ENCODE data around the gene CFAP141.

Gene CFAP141

DNA sequence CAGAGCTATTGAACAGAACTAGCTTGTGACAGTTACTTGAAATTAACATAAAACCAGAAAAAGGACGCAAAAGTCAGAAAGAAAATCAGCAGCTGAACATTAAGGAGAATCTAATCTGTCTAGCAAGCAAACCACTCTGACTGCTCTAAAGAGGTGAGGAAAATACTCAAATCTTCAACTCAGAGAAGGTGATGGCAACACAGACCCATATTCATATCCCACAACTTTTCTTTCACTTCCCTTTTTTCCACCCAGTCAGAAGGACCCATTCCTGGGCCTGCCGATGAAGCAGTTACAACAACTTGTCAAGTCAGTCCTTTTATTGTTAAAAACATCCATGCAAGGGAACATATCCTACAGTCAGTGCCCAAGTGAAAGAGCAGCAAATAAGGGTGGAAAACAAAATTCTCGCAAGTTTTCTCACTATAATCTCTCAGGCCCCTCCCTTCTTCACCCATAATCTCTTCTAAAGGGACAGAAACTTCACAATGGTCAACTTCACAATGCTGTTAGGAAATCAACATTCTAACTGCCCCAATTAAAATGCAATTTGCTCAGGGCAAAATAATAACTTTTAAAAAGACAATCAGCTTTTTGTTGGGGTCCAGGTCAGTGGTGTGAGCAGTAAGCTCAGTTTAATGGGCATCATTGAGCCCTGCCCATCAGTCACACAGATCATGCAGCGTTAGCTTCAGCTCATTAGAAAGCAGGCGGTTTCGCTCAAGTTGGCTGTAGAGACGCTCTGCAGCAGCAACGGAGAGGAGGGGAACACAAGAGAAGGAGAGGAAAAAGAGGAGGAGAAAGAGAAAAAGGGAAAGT, 47.6 kb downstream of the CFAP141 start:
- H3K36me3 ChIP-seq: peaks cover 55 to 78% (median 63%) of the 10 kb centered on the region in 3 donors
- peak overlapping the region in 1 of 2 donors; percentile 8 for H3K27ac ChIP-seq
- no peaks in the 10 kb centered on the region for H3K27me3 ChIP-seq
- no peaks in the 10 kb centered on the region for H3K9me3 ChIP-seq
- intact Hi-C loops (cut with DNase I; ENCODE audit: low total_unique reads): no loop called here
- TF ChIP-seq, protein P1, sequence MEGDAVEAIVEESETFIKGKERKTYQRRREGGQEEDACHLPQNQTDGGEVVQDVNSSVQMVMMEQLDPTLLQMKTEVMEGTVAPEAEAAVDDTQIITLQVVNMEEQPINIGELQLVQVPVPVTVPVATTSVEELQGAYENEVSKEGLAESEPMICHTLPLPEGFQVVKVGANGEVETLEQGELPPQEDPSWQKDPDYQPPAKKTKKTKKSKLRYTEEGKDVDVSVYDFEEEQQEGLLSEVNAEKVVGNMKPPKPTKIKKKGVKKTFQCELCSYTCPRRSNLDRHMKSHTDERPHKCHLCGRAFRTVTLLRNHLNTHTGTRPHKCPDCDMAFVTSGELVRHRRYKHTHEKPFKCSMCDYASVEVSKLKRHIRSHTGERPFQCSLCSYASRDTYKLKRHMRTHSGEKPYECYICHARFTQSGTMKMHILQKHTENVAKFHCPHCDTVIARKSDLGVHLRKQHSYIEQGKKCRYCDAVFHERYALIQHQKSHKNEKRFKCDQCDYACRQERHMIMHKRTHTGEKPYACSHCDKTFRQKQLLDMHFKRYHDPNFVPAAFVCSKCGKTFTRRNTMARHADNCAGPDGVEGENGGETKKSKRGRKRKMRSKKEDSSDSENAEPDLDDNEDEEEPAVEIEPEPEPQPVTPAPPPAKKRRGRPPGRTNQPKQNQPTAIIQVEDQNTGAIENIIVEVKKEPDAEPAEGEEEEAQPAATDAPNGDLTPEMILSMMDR (IDR thresholded peaks at IDR 0.05): no peak
- DNase-seq: no peak
- no peak overlapping the region for H3K4me3 ChIP-seq
- H3K4me1 ChIP-seq: peaks cover 0 to 31% (median 9%) of the 10 kb centered on the region in 4 donors

DNA sequence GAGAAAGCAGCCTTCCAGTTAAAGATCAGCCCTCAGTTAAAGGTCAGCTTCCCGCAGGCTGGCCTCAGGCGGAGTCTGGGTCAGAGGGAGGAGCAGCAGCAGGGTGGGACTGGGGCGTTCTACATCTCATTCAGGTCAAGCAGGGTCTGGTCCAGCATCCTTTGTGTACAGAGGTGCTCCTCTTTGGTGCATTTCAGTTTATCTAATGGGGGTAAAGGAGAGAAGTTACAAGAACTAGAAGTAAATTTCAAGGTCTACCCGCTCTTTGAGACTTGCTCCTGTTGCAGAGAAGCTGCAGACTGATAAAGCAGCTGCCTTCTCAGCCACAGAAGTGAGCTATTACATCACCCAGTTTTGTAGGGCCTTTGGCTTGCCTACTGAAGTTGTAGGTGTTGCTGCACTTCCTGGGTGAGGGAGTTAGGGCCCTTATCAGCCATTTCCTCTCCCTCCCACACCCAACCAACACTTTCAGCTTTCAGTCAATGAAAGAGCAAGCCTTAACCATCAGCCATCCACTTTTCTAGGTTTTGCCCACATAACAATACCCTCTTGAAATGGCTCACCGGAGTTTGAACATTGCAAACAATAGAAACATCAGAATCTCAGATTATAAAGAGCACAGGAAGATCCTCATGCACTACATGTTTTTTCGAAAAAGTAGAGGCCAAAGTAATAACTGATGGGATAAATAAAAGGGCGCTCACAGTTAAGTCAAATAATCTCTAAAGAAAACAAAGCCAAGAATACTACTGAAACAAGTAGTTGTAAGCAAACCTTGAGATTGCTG, 48.4 kb downstream of the CFAP141 start:
- TF ChIP-seq, protein P1 (IDR thresholded peaks at IDR 0.05): no peak
- intact Hi-C loops (cut with DNase I; ENCODE audit: low total_unique reads): no loop called here
- Histone ChIP-seq H3K4me1 (peaks cover 0 to 31% (median 9%) of the 10 kb centered on the region in 4 donors), H3K27me3 (no peaks in the 10 kb centered on the region), H3K4me3 (no peak overlapping the region), H3K27ac (peak overlapping the region; percentile 7 to 8), H3K36me3 (peaks cover 50 to 73% (median 55%) of the 10 kb centered on the region in 3 donors), H3K9me3 (no peaks in the 10 kb centered on the region)
- no peak for DNase-seq

DNA sequence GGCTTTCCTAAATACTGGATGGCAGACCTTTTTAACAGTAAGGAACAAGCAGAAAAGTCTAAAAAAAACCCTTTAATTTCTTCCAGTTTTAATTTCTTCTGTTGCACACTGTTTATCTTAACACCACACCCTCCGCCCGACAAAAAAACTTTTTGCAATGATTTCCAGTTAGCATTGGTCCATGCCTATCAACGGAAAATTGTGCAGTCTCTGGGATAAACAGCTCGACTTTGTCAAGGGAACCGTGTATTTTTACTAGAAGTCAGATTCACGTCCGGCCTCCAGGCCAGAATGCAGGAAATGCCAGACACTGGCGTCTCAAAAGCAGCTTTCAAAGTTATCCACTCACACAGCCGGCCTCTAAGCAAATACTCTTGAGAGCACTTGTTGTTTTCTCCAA, 50.9 kb downstream of the CFAP141 start:
- peaks cover 0 to 48% (median 11%) of the 10 kb centered on the region in 4 donors for H3K4me1 ChIP-seq
- intact Hi-C loops (cut with DNase I; ENCODE audit: low total_unique reads): no loop called here
- DNase-seq: peak; percentile 52 to 71
- peak overlapping the region; percentile 73 to 78 for H3K27ac ChIP-seq
- no peaks in the 10 kb centered on the region for H3K27me3 ChIP-seq
- TF ChIP-seq, protein P1 (IDR thresholded peaks at IDR 0.05): no peak
- peaks cover 31 to 48% (median 35%) of the 10 kb centered on the region in 3 donors for H3K36me3 ChIP-seq
- H3K4me3 ChIP-seq: no peak overlapping the region
- H3K9me3 ChIP-seq: no peaks in the 10 kb centered on the region

DNA sequence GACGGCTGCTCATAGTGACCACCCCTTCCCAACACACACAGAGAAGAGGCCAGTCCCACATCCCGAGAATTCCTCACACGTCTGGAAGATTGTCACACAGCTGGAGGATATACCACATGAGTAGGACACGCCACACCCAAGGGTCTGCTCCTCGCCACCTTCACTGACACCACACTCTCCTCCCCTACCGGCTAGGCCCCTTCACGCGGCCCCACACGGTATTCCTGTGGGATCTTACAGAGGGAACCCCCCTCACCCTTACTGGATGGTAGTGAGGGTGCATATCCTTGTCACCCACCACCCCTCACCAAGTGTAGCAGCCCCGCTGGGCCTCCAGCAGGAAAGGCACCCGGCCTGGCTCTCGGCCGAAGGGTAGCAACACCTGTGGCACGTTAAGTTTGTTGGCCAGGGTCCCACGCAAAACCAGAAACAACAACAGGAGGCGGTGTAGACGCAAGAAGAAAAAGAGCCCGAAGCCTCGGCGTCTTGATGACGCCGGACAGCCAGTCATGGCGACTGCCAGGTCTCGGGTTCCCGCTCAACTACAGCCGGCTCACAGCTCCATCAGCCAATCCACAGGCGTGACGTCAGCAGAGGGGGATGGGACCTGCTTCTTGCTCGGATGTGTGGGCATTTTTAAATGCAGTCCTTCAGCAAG, 51.5 kb downstream of the CFAP141 start, which contains the start of gene NUP210L:
TSS of gene NUP210L (minus strand) at position 540 of the 658 bp plus-strand sequence.
- DNase-seq: peak; percentile 71 to 84
- TF ChIP-seq, protein P1 (IDR thresholded peaks at IDR 0.05): no peak
- Histone ChIP-seq H3K4me3 (no peak within 1 kb of the TSS), H3K27me3 (no peaks in the 10 kb centered on the region), H3K36me3 (peaks cover 26 to 42% (median 29%) of the 10 kb centered on the region in 3 donors), H3K9me3 (no peaks in the 10 kb centered on the region), H3K4me1 (peaks cover 0 to 48% (median 11%) of the 10 kb centered on the region in 4 donors), H3K27ac (peak within 1 kb of the TSS; percentile 73 to 78)
- intact Hi-C loops (cut with DNase I; ENCODE audit: low total_unique reads): no loop called here

DNA sequence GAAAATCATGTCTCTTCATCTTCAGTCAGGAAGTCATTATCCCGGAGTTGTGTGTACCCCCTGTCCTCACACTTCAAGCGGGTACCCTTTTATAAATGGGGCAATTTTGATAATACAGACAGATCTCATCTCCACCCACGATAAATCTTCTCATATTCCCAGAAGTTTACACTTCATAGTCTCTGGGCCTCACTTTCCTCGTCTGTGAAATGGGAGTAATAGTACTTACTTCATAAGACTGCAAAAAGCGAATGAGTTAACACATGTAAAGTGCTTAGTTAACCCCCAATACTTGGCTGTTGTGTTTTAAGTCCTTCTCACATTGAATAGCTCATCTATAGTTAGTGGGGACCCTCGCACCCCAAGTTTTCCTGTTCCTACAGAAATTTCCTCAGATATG, 52.1 kb downstream of the CFAP141 start:
- H3K4me3 ChIP-seq: no peak overlapping the region
- DNase-seq: no peak
- H3K27ac ChIP-seq: peak overlapping the region; percentile 73 to 78
- H3K9me3 ChIP-seq: no peaks in the 10 kb centered on the region
- peaks cover 0 to 47% (median 11%) of the 10 kb centered on the region in 4 donors for H3K4me1 ChIP-seq
- intact Hi-C loops (cut with DNase I; ENCODE audit: low total_unique reads): no loop called here
- peaks cover 20 to 36% (median 23%) of the 10 kb centered on the region in 3 donors for H3K36me3 ChIP-seq
- H3K27me3 ChIP-seq: no peaks in the 10 kb centered on the region
- TF ChIP-seq, protein P1 (IDR thresholded peaks at IDR 0.05): no peak
